Ascending aorta (tissue), 2 donors: Measurements from ENCODE around the gene DNAJC30. TPM values are rescaled to one million over a fixed set of nuclear protein-coding genes. Genes with fewer than 3 reads are reported as not detected.

ENCODE experiments used
- DNase-seq, 2 donors: peaks; one replicate each; pipeline ENCODE4 v3.0.0-alpha.2; 2019; ENCODE audit warnings: low spot score in 2 of 2
- H3K27ac ChIP-seq, 2 donors: fragments of 200-600 bp; sonication (generic); one replicate each; pipeline ENCODE4 v1.5.1; 2016 to 2017; ENCODE audit warnings: mild to moderate bottlenecking in 1 of 2
- H3K27me3 ChIP-seq: fragments of 200-600 bp; sonication (generic); one replicate; pipeline ENCODE4 v1.5.1; 2017
- H3K36me3 ChIP-seq, 2 donors: fragments of 200-600 bp; sonication (generic); one replicate each; pipeline ENCODE4 v1.5.1; 2016
- H3K4me1 ChIP-seq, 2 donors: fragments of 200-600 bp; sonication (generic); one replicate each; pipeline ENCODE4 v1.5.1; 2016 to 2017; ENCODE audit warnings: mild to moderate bottlenecking in 1 of 2
- H3K4me3 ChIP-seq, 2 donors: fragments of 200-600 bp; sonication (generic); one replicate each; pipeline ENCODE4 v1.5.1; 2016 to 2017; ENCODE audit warnings: mild to moderate bottlenecking in 1 of 2
- H3K9me3 ChIP-seq, 2 donors: fragments of 200-600 bp; sonication (generic); one replicate each; pipeline ENCODE4 v1.5.1; 2016
- intact Hi-C: fragments of 100-400 bp; cut with DNase I; formaldehyde crosslinking; loops from one replicate; pipeline ENCODE4 v1.15.1; 2023
- total RNA-seq: library from RNA; depleted of rRNA; stranded (reverse); fragments of >200 nt; gene quantifications from one replicate; pipeline ENCODE4 v1.1.0, GENCODE V29; 2016
- TF ChIP-seq, protein P1 (sequence below), 3 experiments: fragments of 200-600 bp in 2 of 3; fragments of 450-650 bp in 1 of 3; sonication (generic) in 2 of 3; IDR thresholded peaks; one replicate each; pipeline ENCODE4 v1.5.1; 2016 to 2019; ENCODE audit warnings: antibody characterized with exemption in 3 of 3, mild to moderate bottlenecking in 1 of 3, moderate library complexity in 1 of 3

The DNAJC30 gene
- total RNA-seq, 1 donor from 2014 or later: 16.0 TPM

DNA sequence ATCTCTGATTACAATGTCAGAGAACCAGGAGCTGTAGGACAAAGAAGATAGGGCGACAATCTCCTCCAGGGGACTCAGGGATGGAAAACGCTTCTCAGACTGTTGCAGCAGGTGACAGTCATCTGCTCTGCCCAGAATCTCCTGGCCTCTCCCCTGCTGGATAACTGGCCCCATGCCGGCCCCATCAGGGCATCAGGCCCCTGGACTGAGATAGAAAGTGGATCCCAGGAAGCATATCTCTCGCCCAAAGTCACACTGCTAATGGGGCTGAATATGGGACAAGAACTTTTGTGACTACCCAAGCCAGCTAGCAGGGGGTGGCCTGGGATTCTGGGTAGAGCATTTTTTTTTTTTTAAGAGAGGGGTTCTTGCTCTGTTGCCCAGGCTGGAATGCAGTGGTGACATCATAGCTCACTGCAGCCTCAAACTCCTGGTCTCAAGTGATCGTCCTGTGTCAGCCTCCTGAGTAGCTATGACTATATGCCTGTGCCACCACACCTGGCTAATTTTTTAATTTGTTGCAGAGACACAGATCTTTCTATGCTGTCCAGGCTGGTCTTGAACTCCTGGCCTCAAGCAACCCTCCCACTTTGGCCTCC, 38.5 kb downstream of the DNAJC30 start:
- TF ChIP-seq, protein P1, sequence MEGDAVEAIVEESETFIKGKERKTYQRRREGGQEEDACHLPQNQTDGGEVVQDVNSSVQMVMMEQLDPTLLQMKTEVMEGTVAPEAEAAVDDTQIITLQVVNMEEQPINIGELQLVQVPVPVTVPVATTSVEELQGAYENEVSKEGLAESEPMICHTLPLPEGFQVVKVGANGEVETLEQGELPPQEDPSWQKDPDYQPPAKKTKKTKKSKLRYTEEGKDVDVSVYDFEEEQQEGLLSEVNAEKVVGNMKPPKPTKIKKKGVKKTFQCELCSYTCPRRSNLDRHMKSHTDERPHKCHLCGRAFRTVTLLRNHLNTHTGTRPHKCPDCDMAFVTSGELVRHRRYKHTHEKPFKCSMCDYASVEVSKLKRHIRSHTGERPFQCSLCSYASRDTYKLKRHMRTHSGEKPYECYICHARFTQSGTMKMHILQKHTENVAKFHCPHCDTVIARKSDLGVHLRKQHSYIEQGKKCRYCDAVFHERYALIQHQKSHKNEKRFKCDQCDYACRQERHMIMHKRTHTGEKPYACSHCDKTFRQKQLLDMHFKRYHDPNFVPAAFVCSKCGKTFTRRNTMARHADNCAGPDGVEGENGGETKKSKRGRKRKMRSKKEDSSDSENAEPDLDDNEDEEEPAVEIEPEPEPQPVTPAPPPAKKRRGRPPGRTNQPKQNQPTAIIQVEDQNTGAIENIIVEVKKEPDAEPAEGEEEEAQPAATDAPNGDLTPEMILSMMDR (IDR thresholded peaks at IDR 0.05): no peak
- intact Hi-C loops: no loop called here
- H3K36me3 ChIP-seq: no peaks in the 10 kb centered on the region
- H3K27ac ChIP-seq: no peak overlapping the region
- DNase-seq: no peak
- peaks cover 0 to 4% of the 10 kb centered on the region in 2 donors for H3K4me1 ChIP-seq
- no peak overlapping the region for H3K4me3 ChIP-seq
- peaks cover 8% of the 10 kb centered on the region for H3K27me3 ChIP-seq
- peaks cover 0 to 6% of the 10 kb centered on the region in 2 donors for H3K9me3 ChIP-seq

DNA sequence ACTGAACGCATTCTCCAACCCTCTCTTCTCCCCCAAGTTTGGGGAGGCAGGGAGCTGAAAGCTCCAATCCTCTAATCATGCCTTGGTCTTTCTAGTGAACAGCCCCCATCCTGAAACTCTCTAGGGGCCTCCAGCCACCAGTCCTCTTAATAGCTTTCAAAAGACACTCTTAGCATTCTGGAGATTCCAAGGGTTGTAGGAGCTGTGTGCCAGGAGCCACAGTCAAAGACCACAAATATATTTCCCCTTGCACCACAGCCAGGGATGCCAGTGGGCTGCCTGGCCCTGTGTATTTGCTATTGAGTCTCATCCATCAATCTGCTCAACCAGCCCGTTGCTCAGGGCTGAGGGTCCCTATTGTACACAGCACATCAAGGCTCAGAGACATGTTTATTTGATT, 40.4 kb downstream of the DNAJC30 start:
- Histone ChIP-seq H3K27ac (no peak overlapping the region), H3K4me1 (peaks cover 0 to 1% of the 10 kb centered on the region in 2 donors), H3K36me3 (no peaks in the 10 kb centered on the region), H3K27me3 (peaks cover 8% of the 10 kb centered on the region), H3K9me3 (peaks cover 0 to 6% of the 10 kb centered on the region in 2 donors), H3K4me3 (no peak overlapping the region)
- DNase-seq: no peak
- intact Hi-C loops: no loop called here
- TF ChIP-seq, protein P1 (IDR thresholded peaks at IDR 0.05): no peak

GRCh38 chr7:73638911-73639310, 44.3 kb downstream of the DNAJC30 start:
- Histone ChIP-seq H3K4me1 (peaks cover 0 to 5% of the 10 kb centered on the region in 2 donors), H3K27ac (no peak overlapping the region), H3K27me3 (no peaks in the 10 kb centered on the region), H3K36me3 (no peaks in the 10 kb centered on the region), H3K9me3 (peaks cover 0 to 6% of the 10 kb centered on the region in 2 donors), H3K4me3 (no peak overlapping the region)
- intact Hi-C loops: no loop called here
- no peak for DNase-seq
- TF ChIP-seq, protein P1 (IDR thresholded peaks at IDR 0.05): no peak

GRCh38 chr7:73635428-73636200, 47.6 kb downstream of the DNAJC30 start:
- Histone ChIP-seq H3K4me1 (peaks cover 0 to 5% of the 10 kb centered on the region in 2 donors), H3K27me3 (no peaks in the 10 kb centered on the region), H3K9me3 (no peaks in the 10 kb centered on the region), H3K27ac (no peak overlapping the region), H3K4me3 (no peak overlapping the region), H3K36me3 (no peaks in the 10 kb centered on the region)
- intact Hi-C loops: no loop called here
- TF ChIP-seq, protein P1 (IDR thresholded peaks at IDR 0.05): no peak
- no peak for DNase-seq

DNA sequence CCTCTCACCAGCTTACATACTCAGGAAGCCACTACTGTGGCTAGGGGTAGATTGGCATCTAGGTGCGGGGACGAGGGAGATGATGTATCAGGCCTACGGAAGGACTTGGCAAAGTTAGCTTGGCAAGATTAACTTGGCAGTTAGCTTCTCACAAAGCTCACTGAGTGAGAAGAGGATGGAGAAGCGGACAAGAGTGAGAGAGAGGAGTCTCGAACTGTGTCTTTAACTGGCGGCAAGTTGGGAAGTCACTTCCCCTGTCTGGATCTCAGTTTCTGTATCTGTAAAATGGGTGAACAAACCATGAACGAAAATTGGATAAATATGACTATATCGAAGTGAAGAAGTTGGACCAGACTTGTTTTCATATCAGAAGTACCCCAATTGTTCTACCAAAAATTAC, 49.4 kb downstream of the DNAJC30 start:
- DNase-seq: no peak
- TF ChIP-seq, protein P1 (IDR thresholded peaks at IDR 0.05): no peak
- H3K9me3 ChIP-seq: no peaks in the 10 kb centered on the region
- no peak overlapping the region for H3K27ac ChIP-seq
- H3K27me3 ChIP-seq: no peaks in the 10 kb centered on the region
- no peak overlapping the region for H3K4me3 ChIP-seq
- no peaks in the 10 kb centered on the region for H3K36me3 ChIP-seq
- intact Hi-C loops: no loop called here
- peaks cover 0 to 5% of the 10 kb centered on the region in 2 donors for H3K4me1 ChIP-seq
